HepG2 (cell line): ENCODE results near the gene CCNT2.

Experiments used
- ELF4 ChIP-seq: sonication (generic); formaldehyde crosslinking; IDR thresholded peaks from 2 replicates; pipeline ENCODE4 v1.5.0; 2020; ENCODE audit warnings: missing genetic modification reagents, mild to moderate bottlenecking, moderate library complexity, borderline replicate concordance
- EP300 ChIP-seq, 3 experiments: sonication (generic) in 1 of 3; formaldehyde crosslinking in 1 of 3; IDR thresholded peaks; 2 replicates each; pipeline versions ENCODE4 v1.5.1 to v1.6.1; 2011 to 2020; ENCODE audit warnings: low read depth in 2 of 3, low read length in 2 of 3, borderline replicate concordance in 1 of 3, improper control_type of control experiment in 1 of 3, mild to moderate bottlenecking in 1 of 3, missing genetic modification reagents in 1 of 3, moderate library complexity in 1 of 3
- GZF1 ChIP-seq: sonication (generic); formaldehyde crosslinking; IDR thresholded peaks from 2 replicates; pipeline ENCODE4 v1.5.1; 2020; ENCODE audit warnings: mild to moderate bottlenecking, missing genetic modification reagents
- MYC ChIP-seq: sonication (generic); formaldehyde crosslinking; IDR thresholded peaks from 2 replicates; pipeline ENCODE4 v1.9.0; 2021; ENCODE audit warnings: missing genetic modification reagents, borderline replicate concordance
- NR2F1 ChIP-seq, 2 experiments: fragments of 450-650 bp in 1 of 2; formaldehyde crosslinking in 1 of 2; IDR thresholded peaks; 2 replicates each; pipeline versions ENCODE4 v1.5.0 to v1.6.1; 2016 to 2020; ENCODE audit warnings: mild to moderate bottlenecking in 1 of 2, missing compliant biosample characterization in 1 of 2, missing genetic modification reagents in 1 of 2, moderate library complexity in 1 of 2
- PRPF4 ChIP-seq: fragments of 200-400 bp; formaldehyde crosslinking; IDR thresholded peaks from 2 replicates; pipeline ENCODE4 v1.6.1; 2016; ENCODE audit warnings: low read length, low read depth; ENCODE audit not compliant: poor library complexity, severe bottlenecking
- TBL1XR1 ChIP-seq: fragments of 150-350 bp; IDR thresholded peaks from 2 replicates; pipeline ENCODE4 v1.6.1; 2014; ENCODE audit warnings: borderline replicate concordance, low read length; ENCODE audit not compliant: partially characterized antibody
- TCF7L2 ChIP-seq: IDR thresholded peaks from 2 replicates; pipeline ENCODE4 v1.6.1; 2011; ENCODE audit warnings: mild to moderate bottlenecking, low read depth, low read length, moderate library complexity
- ZC3H4 ChIP-seq: sonication (generic); formaldehyde crosslinking; IDR thresholded peaks from 2 replicates; pipeline ENCODE4 v1.4.0; 2020; ENCODE audit warnings: missing genetic modification reagents, borderline replicate concordance
- ZNF143 ChIP-seq: sonication (generic); formaldehyde crosslinking; IDR thresholded peaks from 2 replicates; pipeline ENCODE4 v1.4.0; 2020; ENCODE audit warnings: missing genetic modification reagents
- ZSCAN29 ChIP-seq: sonication (generic); formaldehyde crosslinking; conservative IDR thresholded peaks from 2 replicates; pipeline ENCODE4 v1.4.0; 2020; ENCODE audit warnings: mild to moderate bottlenecking, missing genetic modification reagents
- TF ChIP-seq, protein P1 (sequence below): sonication (generic); formaldehyde crosslinking; IDR thresholded peaks from 2 replicates; pipeline ENCODE4 v1.5.0; 2020; ENCODE audit warnings: mild to moderate bottlenecking, missing genetic modification reagents, moderate library complexity
- TF ChIP-seq, protein P2 (sequence below): sonication (generic); formaldehyde crosslinking; IDR thresholded peaks from 2 replicates; pipeline ENCODE4 v1.4.0; 2020; ENCODE audit warnings: missing genetic modification reagents
- TF ChIP-seq, protein P3 (sequence below): IDR thresholded peaks from 2 replicates; pipeline ENCODE4 v1.6.1; 2016; ENCODE audit warnings: missing compliant biosample characterization, missing genetic modification reagents, borderline replicate concordance

DNA sequence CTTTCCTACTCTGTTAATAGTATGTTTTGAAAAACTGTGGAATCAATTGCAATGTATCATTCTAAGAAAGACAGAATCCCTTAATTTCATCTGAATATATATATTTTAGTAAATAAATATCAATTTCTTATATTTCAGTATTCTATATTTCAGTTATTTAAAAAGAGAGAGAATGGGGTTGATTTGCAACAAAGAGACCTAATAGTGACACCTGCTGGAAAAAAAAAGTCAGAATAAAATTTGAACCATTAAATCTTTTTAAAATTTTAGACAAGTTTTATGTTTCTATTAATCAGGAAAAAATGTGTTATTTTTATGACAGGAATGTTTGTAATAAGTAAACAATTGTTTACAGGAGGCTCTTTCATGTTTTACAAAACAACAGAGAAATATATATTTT lies 20.7 kb upstream of the CCNT2 start:
- TF ChIP-seq GZF1 (CRISPR knock-in tag), result no peak
- TF ChIP-seq NR2F1 (CRISPR knock-in tag; IDR thresholded peaks at IDR 0.05), result no peak
- TF ChIP-seq, protein P1, sequence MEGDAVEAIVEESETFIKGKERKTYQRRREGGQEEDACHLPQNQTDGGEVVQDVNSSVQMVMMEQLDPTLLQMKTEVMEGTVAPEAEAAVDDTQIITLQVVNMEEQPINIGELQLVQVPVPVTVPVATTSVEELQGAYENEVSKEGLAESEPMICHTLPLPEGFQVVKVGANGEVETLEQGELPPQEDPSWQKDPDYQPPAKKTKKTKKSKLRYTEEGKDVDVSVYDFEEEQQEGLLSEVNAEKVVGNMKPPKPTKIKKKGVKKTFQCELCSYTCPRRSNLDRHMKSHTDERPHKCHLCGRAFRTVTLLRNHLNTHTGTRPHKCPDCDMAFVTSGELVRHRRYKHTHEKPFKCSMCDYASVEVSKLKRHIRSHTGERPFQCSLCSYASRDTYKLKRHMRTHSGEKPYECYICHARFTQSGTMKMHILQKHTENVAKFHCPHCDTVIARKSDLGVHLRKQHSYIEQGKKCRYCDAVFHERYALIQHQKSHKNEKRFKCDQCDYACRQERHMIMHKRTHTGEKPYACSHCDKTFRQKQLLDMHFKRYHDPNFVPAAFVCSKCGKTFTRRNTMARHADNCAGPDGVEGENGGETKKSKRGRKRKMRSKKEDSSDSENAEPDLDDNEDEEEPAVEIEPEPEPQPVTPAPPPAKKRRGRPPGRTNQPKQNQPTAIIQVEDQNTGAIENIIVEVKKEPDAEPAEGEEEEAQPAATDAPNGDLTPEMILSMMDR (CRISPR knock-in tag), result no peak
- TF ChIP-seq TBL1XR1, result no peak
- no peak for TF ChIP-seq ZC3H4 (CRISPR knock-in tag)
- TF ChIP-seq, protein P2, sequence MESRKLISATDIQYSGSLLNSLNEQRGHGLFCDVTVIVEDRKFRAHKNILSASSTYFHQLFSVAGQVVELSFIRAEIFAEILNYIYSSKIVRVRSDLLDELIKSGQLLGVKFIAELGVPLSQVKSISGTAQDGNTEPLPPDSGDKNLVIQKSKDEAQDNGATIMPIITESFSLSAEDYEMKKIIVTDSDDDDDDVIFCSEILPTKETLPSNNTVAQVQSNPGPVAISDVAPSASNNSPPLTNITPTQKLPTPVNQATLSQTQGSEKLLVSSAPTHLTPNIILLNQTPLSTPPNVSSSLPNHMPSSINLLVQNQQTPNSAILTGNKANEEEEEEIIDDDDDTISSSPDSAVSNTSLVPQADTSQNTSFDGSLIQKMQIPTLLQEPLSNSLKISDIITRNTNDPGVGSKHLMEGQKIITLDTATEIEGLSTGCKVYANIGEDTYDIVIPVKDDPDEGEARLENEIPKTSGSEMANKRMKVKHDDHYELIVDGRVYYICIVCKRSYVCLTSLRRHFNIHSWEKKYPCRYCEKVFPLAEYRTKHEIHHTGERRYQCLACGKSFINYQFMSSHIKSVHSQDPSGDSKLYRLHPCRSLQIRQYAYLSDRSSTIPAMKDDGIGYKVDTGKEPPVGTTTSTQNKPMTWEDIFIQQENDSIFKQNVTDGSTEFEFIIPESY (CRISPR knock-in tag), result no peak
- TF ChIP-seq TCF7L2, result no peak
- no peak for TF ChIP-seq ELF4 (CRISPR knock-in tag)
- TF ChIP-seq, protein P3, sequence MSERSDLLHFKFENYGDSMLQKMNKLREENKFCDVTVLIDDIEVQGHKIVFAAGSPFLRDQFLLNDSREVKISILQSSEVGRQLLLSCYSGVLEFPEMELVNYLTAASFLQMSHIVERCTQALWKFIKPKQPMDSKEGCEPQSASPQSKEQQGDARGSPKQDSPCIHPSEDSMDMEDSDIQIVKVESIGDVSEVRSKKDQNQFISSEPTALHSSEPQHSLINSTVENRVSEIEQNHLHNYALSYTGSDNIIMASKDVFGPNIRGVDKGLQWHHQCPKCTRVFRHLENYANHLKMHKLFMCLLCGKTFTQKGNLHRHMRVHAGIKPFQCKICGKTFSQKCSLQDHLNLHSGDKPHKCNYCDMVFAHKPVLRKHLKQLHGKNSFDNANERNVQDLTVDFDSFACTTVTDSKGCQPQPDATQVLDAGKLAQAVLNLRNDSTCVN (CRISPR knock-in tag), result no peak
- no peak for TF ChIP-seq ZNF143 (CRISPR knock-in tag)
- TF ChIP-seq PRPF4, result no peak
- no peak for TF ChIP-seq EP300 (IDR thresholded peaks at IDR 0.05; ENCODE audit: low read depth in 2 of 2, low read length in 2 of 2)
- no peak for TF ChIP-seq EP300 (CRISPR knock-in tag; IDR thresholded peaks at IDR 0.05; ENCODE audit: borderline replicate concordance)
- no peak for TF ChIP-seq MYC
- no peak for TF ChIP-seq ZSCAN29 (CRISPR knock-in tag)
